ENCODE measurements around the gene KLRG1.

The KLRG1 gene

DNA sequence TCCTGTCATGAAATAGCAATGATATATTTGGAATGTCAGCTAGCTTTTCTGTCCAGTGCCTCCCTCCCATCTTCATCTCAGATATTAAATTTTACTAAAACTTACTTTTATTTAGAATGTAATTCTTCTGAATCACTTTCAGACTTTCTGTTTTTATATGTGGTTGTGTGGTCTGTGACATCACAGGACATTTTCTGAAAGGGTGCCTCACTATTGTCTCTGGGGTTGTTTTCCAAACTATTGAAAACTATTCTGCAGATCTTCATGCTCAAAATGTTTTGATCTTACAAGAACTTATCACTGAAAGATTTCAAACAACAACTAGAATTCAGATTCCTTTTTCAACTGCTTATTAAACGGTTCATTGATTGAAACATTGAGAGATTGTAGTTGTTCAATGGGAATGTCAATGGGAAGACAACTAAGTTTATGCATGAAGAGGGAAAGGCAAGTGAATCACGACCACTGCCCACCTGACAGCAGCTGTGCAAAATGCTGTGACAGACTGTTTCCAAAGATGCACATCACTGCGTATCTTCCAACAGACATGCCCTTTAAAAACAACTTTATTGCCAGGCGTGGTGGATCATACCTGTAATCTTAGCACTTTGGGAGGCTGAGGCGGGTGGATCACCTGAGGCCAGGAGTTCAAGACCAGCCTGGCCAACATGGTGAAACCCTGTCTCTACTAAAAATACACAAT is 51.3 kb downstream of the KLRG1 start:
- no peak for DNase-seq (ENCODE audit: low spot score)

DNA sequence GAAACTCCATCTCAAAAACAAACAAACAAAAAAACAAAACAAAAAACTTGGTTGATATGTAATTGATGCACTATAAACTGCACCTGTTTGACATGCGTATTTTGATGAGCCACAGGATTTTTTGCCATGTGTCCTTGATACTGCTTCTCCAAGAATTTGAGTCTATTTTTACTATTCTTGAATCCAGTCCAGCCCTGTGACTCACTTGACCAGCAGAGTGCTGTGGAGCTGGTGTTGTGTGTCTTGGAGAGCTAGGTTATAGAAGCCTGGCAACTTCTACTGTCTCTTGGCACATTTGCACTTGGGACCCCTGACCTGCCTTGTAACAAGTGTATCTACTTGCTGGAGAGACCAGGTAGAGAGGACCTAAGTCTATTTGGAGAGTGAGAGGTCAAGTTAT is 52.0 kb downstream of the KLRG1 start:
- DNase-seq (ENCODE audit: low spot score) = no peak

DNA sequence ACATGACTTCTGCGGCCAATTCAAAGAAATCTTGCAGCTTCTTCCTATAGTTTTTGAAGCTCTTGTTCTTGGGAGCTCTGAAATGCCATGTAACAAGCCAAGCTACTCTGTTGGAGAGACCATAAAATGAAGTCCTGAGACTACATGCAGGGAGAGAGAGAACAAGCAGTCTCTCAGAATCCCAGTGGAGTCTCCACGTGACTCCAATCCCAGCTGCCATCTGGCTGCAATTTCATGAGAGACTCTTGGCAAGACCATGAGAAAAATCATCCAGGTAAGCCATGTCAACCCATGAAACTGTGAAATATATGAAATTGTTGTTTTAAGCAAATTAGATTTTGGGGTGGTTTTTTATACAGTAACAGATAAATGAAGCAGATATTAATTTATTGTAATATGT is 54.4 kb downstream of the KLRG1 start:
- DNase-seq (ENCODE audit: low spot score) = no peak

DNA sequence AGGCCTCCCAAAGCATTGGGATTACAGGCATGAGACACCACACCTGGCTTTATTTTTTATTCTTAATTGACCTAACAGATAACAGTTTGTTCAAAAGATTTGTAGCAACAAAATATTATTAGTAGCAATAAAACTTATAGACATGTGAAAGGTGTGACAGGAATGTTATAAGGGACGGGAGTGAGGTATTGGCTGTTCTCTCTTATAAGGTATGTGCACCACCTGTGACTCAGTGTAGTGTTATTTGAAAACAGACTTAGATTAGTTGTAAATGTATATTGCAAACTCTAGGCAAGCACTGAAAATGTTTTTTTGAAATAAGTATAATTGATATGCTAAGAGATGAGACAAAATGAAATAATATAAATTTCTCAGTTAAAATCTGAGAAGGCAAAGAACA is 57.8 kb downstream of the KLRG1 start:
- no peak for DNase-seq (ENCODE audit: low spot score)

DNA sequence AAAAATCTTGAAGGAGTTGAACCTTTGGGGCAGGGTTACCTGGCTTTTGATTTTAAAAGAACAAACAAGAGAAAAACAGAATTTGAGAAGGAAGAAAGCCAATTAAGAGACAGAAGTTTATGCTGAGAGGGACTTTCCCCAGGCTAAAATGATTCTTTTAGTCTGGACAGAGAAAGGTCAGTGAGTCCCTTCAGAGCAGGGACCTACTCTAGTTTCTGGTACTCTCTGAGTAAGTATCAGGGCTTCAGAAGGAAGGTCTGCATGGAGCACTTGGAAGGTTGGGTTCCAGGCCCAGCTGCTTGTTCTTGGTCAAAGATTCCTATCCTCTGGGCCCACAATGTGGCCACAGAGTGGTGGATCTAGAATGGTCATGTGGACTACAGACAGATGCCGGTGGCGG is 59.6 kb downstream of the KLRG1 start:
- DNase-seq (ENCODE audit: low spot score) = no peak

DNA sequence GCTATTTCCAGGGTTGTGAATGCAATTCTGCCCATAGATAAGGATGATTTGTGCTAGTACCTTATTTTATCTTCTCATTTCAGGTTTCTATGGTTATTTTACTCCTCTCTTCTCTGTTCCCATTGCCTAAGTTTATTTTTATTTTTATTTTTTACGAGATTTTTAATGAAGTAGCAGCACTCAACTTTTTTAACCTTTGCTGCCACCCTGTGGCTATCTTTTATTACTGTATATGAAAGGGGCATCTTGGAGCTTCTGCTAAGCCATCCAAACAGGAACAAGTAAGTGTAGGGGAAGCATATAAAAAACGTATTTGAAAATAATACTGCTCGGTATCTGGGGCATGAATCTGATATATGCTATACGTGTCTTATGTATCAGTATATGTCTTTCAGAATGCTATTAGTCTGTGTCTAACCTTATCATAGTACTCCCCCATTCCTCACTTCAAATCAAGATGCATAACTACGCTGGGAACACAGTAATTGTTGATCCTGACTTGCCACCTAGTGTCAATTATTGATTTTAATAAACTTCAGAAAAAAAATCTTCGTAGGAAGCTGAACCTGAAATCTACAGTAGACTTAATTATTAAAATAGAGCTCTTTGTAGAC is 60.3 kb downstream of the KLRG1 start:
- no peak for DNase-seq (ENCODE audit: low spot score)

DNA sequence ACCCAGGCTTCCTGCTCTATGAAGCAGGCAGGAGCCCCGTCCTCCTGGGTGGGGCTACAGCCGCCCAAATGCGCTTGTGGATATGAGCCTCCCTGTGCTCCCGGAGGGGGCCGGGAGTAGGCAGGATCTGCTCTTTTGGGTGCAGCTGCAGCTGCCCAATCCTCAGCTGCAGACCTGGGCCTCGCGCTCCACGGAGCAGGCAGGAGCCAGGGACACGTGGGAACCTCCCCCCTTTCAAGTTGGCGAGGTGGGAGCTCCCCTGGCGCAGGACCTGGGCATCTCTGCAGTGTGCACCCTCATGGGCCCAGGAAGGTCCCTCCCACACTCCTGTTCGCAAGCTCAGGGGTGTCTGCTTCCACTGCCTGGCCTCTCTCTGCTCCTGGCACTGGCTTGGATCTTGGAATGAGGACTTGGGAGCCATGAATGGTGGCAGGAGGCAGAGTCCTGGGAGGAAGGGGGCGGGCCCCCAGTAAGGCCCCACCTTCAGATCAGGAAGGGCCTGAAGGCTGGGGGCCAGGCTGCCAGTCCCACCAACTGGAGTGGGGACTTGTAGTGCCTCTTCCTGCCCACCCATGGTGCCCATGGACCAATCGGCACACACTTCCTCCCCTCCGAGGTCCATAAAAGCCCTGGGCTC is 61.3 kb downstream of the KLRG1 start:
- no peak for DNase-seq (ENCODE audit: low spot score)

DNA sequence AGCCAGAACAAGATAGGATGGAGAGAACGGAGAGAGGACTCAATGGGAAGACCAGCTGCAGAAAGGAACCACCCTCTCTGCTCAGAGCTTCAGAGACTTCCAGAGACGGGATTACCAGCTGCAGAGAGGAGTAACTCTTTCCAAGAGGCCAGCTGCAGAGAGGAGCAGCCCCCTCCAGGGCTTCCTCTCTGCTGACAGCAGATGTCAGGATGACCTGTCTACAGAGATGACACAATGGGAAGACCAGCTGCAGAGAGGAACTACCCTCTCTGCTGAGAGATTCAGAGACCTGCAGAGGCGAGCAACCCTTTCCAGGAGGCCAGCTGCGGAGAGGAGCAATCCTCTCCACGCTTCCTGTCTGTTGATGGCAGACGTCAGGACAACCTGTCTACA is 61.8 kb downstream of the KLRG1 start:
- DNase-seq (ENCODE audit: low spot score) = no peak

DNA sequence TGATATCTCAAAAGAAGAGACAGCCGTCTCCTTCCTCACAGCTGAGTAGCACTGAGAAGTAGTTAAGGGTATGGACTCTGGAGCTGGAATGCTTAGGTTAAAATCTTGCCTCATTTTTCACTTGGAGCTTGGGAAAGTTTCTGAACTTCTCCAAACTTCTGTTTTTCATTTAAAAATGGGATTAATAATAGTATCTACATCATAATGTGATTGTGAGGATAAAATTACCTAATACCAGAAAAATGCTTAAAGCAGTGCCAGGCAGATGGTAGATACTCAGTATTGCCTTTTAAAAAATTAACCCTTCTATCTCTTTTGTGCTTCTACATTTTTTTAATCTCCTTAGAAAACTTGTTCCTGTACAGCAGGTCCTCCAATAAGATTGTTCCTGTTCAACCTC is 63.3 kb downstream of the KLRG1 start:
- DNase-seq (ENCODE audit: low spot score) = no peak

Data from putamen (tissue), 1 donor.